ENCODE data around the gene DICER1.

DICER1 gene

DNA sequence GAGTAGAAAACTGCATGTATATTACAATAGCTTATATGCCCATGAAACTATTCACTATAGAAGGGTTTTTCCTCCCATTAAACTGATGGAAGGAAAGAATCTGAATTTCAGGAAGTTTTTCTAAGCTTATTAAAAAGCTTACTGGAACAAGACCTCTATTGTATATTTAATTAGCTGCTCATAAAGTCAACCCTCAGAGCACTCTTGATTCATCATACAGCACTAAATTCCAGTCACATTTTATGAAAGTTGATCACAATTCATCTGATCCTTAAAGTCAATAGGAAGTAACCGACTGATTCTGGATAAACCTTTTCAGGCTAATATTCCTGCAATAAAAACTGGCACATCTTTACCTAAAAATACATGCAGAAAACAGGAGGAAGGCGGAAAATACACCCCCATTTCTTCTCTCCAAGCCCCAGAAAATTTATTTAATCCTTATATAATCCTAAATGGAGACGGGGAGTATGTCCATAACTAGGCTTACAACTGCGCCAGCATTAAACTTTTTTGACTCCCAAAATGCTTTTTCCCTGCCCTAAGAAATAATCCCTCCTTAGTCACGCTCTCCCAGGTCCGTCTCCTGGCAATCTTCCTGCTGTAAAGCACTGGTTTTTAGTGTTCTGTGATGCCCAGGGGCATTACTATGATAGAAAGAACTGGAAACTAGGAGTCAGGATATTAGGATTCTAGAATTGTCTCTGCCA, 35.3 kb downstream of the DICER1 start:
- DNase-seq, result no peak

GRCh38 chr14:95119336-95119735, 38.0 kb downstream of the DICER1 start:
- no peak for DNase-seq

DNA sequence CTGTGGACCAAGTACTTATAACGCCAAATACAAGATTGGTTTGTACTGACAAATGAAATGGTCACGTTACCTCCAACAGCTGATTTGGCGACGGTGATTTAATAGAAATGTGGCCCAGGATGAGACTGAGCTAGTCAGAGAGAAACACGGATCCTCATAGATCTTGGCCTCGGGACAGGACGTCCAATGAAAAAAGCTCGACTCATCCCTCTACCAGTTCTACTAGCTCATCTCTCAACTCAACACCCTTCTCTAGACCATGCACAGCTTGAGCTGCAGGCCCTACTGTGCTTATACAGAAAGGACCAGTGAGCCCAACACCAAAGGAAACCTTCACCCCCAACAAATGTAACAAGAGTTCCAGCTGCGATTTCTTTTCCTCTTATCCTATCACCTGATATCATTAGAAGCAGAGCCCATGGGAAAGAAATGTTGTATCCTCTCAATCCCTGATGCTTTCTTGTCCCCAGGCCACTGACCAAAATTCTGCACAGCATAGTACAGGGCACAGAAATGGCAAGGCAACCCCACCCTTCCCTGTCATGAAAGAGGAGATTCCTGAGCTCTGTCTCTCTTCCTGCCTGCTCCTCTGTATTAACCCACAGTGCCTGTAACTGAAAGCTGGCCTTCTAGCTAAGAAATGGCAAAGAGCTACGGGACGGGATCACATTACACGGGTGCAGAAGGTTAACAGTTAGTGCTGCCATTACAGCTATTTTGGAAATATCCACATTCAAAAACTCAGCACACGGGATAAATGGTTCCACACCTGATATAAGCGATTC, 39.2 kb downstream of the DICER1 start:
- no peak for DNase-seq

GRCh38 chr14:95113476-95113875, 43.9 kb downstream of the DICER1 start:
- DNase-seq, result no peak

GRCh38 chr14:95111507-95112164, 45.7 kb downstream of the DICER1 start:
- DNase-seq, result no peak

DNA sequence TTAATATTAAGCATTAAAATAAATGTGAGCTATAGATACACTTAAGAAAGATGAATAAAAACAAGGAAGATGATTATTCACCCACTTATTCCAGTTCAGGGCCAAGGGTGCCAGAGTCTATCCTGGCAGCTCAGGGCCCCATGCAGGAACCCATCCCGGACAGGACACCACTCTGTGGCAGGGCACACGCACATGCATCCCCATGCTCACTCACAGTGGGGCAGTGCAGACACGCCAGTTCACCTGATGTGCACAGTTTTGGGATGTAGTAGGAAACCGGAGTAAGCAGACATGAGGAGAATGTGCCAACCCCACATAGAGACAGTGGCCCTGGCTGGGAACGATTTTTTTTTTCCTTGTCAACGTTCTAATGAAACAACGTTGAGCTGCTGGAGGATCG, 47.2 kb downstream of the DICER1 start:
- DNase-seq, result no peak

- DNase-seq, result no peak
Observed at GRCh38 chr14:95107711-95108110, 49.6 kb downstream of the DICER1 start.

DNA sequence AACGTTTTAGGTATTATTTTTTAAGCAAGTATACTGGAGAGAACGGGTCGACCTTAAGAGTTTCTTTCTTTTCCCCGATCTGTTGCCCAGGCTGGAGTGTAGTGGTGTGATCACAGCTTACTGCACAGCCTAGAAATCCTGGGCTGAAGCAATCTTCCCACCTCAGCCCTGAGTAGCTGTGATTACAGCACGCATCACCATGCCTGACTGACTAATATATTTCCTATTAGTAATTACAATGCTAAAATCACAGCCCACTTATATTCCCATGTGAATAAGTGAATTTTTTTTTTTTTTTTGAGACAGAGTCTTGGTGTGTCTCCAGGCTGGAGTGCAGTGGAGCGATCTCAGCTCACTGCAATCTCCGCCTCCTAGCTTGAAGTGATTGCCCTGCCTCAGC, 50.4 kb downstream of the DICER1 start:
- no peak for DNase-seq

GRCh38 chr14:95104911-95105310, 52.4 kb downstream of the DICER1 start:
- DNase-seq, result no peak

- DNase-seq, result no peak
Observed at GRCh38 chr14:95102680-95103044, 54.7 kb downstream of the DICER1 start.

DNA sequence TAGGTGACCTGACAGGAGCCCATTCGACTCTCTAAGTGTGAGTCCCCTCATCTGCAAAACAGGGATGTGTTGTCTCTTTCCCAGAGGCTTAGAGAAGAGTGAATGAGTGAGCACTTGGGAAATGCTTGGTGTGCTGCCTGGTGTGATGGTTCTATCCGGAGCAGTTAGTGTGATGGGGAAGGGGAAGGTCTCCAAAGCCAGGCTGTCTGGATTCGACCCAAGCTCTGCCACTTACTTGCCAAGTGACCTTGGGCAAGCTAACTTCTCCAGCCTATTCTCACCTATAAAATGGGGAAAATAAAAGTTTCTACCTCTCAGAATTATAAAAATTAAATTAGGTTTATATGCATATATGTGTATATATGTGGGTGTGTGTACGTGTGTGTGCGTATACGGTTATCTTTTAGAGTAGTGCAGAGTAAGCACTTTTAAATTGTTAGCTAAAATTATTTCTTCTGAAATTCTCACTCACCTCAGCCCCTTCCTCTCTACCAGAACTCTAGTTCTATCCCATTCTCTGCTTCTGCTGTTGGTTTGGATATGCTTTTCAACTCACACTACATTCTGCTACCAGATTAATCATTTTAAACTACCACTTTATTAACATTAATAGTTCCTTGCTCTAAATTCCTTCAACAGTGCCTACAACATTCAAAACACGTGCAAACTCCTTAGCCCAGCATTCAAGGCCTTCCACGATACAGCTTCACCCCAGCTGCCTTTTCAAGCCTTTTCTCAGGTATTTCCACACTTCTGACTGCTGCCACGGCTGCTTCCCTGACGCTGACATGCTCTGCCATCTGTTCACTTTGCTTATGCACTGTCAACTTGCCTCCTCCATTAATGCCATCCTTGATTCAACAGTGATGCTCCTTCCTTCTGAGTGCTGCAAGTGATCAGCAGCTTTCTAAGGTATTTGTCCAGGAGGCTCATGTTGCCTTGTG, 55.3 kb downstream of the DICER1 start:
- DNase-seq, result no peak

DNA sequence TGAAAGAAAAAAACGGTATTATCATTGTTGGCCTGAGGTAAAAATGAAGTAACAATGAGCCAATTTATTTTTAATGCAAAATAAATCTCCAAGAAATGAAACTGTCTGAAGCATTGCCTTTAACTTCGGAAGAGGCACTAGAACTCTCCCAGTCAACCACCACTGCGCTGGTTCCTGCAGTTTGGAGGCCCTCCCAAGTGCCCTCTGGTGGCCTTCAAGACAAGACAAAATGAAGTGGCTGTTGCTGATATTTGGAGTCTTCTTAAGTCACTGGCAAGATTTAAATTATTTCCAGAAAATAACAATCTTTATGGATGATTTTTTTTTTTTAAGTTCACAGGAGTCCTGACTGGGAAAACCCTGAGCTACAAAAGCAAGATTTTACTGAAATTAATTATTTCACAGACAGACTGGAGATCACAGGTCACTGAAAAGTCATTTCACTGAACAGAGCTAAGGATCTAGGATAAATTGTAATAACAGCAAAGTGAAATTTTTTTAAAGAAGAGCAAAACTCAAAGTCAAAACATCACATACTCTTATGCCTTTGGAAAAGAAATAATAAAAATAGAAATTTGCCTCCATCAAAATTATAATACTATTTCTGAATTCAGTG, 58.2 kb downstream of the DICER1 start:
- DNase-seq, result no peak

- DNase-seq, result no peak
Observed at GRCh38 chr14:95097385-95097784, 59.9 kb downstream of the DICER1 start.

DNA sequence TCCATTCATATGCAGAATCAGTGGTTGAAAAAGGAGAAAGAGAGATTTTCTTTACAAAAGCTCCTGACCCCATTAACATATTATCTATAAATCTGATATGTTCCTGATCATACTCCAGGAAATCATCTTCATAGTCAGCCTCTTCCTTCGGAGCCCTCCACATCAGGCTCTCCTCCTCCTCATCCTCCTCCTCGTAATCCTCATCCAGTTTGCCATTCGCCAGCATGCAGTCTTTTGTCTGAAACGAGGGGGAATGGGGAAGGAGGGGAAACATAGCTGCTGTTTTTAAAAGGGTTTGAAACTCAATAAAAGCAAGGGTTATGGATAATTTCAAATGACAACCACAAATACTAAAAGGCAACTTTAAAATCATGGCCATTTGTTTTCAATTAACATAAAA, 60.9 kb downstream of the DICER1 start:
- no peak for DNase-seq

- DNase-seq, result no peak
Observed at GRCh38 chr14:95095996-95096395, 61.3 kb downstream of the DICER1 start.

- DNase-seq, result no peak
Observed at GRCh38 chr14:95092723-95093122, 64.6 kb downstream of the DICER1 start.

DNA sequence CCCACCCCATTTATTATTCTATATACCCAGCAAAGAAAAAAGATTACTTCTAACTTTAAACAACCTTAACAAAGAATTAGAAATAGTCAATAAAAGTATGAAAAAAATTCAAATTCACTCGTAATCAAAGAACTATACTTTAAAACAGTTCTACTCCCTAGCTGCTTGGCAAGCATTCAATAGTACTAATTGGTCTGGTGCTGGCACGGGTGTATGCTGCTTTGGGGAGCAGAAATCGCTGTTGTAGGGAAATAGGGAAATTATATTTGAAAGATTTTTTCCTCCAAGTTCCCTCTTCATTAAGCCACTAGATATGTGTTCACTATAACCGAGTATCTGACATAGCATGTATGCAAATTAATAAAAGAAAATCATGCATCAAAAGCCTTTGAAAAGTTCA, 65.7 kb downstream of the DICER1 start:
- DNase-seq, result no peak

DNA sequence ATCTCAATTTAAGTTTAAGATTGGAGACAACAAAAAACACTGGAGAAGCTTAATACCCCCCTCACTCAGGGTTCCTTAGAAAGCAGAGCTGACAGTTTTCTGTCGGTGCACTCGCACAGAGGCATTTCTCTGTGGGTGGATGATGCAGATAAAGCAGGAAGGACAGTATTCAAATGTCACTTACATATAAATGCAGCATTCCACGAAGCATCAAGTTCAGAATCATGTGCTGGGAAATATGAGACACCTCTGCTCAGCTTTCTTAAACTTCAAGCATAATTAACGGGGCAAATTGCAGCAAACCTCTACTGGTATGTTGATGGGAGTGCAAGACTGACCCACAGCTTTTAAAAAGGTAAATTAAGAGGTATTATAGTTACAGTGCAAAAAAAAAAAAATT, 68.7 kb downstream of the DICER1 start:
- DNase-seq, result no peak

DNA sequence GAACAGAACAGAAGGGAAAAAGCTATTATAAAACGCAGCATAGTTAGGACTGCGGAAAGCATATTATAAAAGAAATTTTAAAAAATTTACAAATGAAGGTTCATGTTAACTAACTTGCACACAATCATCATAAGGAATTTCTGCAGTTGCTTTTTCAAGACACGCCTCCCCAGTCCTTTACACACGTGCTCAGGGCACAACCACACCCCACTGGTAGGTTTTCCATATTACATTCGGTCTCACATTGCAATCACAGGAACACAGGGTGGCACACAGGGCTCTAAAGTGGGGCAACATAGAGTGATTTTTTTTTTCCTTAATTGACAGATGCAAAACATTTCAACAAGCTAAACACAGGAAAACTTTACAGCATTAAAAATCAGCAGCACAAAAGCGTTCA, 69.7 kb downstream of the DICER1 start:
- no peak for DNase-seq

DNA sequence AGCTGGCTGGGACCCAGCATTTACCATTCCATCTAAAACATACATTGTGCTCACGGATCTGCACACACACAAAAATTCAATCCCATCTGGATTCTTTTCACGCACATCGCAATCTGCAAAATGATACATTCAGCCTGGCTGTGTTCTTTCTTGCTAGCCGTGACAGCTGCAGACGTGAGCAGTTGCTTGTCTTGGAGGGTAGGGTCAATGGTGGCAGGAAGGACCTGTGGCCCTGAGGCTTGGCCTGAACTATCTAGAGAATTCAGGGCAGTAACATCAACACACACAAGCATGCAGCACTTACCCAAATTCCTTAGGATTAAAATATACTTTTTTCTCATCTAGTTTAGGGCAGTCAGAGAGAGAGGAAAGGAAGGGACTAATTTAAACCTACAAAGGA, 72.0 kb downstream of the DICER1 start:
- no peak for DNase-seq

DNA sequence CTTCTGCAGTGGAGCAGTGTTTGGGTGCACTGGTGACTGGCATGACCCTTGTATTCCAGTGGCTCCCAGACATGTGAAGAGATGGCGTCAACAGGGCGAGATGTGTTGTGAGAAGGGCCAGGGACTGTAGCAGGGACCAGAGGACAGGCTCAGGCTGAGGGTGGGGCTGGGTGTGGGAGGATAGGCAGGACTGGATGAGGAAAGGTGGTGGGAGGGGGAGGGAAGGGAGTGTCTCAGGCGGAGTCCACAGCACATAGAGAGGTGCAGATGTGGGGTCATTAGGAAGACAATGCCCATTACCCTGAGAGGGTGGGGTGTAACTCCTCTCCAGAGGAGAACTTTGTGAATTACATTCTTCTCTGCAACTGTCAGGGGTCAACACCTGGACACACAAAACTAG, 78.5 kb downstream of the DICER1 start:
- no peak for DNase-seq

- DNase-seq, result no peak
Observed at GRCh38 chr14:95077345-95077744, 80.0 kb downstream of the DICER1 start.

DNA sequence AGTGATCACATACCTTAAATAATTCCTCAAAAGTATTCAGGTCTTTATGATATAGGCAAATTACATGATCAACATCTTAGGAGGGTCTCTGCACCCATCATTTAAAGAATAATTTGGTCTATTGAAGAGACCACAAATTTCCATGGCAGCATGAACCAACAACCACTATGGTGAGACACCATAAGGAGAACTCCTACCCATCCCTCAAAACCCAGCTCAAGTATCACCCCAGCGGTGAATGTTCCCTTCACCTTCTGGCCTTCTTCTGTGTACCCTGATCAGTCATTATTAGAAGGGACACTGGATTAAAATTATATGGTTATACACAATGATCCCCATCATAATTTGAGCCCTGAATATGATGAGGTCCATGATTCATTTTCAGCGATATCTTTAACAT, 81.5 kb downstream of the DICER1 start:
- DNase-seq, result no peak
